MCF 10A (cell line): ENCODE data around the gene TIMM50. TPM values are rescaled to one million over a fixed set of nuclear protein-coding genes. Genes with fewer than 3 reads are reported as not detected.

Experiments
- BruUV-seq: library from RNA; stranded (reverse); fragments of 400-500 nt; replicated peaks from 2 replicates; lab custom pipeline; 2021; lab: Mats Ljungman, UMichigan
- CTCF ChIA-PET: fragments of 300-600 bp; sonication (Branson Sonifier 250); formaldehyde crosslinking; extraction: SDS; loops from one replicate; lab custom pipeline; 2021; ENCODE audit warnings: antibody characterized with exemption, inconsistent platforms; lab: Yijun Ruan, JAX
- POLR2A ChIA-PET: fragments of 300-600, 350-650 bp; sonication (Branson Sonifier 250); formaldehyde crosslinking; extraction: SDS; loops from one replicate; lab custom pipeline; 2020; ENCODE audit warnings: antibody characterized with exemption, inconsistent platforms; lab: Yijun Ruan, JAX
- DNase-seq: peaks from one replicate; pipeline ENCODE4 v3.0.0-alpha.2; 2018; ENCODE audit not compliant: unreplicated experiment
- H3K27ac Mint-ChIP-seq: one replicate; pipeline ENCODE4 v1.8.0; 2022; ENCODE audit warnings: mild to moderate bottlenecking, low read depth, mixed read lengths; ENCODE audit not compliant: unreplicated experiment
- H3K27me3 Mint-ChIP-seq: one replicate; pipeline ENCODE4 v1.8.0; 2022; ENCODE audit warnings: mixed read lengths; ENCODE audit not compliant: insufficient read depth, unreplicated experiment
- H3K36me3 Mint-ChIP-seq: one replicate; pipeline ENCODE4 v1.8.0; 2022; ENCODE audit warnings: mild to moderate bottlenecking, moderate library complexity, mixed read lengths; ENCODE audit not compliant: insufficient read depth, unreplicated experiment
- H3K4me1 Mint-ChIP-seq: one replicate; pipeline ENCODE4 v1.8.0; 2022; ENCODE audit warnings: mixed read lengths; ENCODE audit not compliant: insufficient read depth, unreplicated experiment
- H3K4me3 Mint-ChIP-seq: one replicate; pipeline ENCODE4 v1.8.0; 2022; ENCODE audit warnings: mild to moderate bottlenecking, moderate library complexity, mixed read lengths; ENCODE audit not compliant: unreplicated experiment
- H3K9me3 Mint-ChIP-seq: one replicate; pipeline ENCODE4 v1.8.0; 2022; ENCODE audit warnings: mixed read lengths; ENCODE audit not compliant: unreplicated experiment
- intact Hi-C: fragments of 100-400 bp; cut with micrococcal nuclease; formaldehyde crosslinking; loops from 2 replicates; pipeline ENCODE4 v1.14.1; 2022
- total RNA-seq: library from RNA; stranded (reverse); gene quantifications from 2 replicates; pipeline ENCODE4 v1.2.3, GENCODE V29; 2022
- TF ChIP-seq, protein P1 (sequence below): fragments of 200-600 bp; IDR thresholded peaks from one replicate; pipeline ENCODE4 v1.8.0; 2022; ENCODE audit warnings: antibody characterized with exemption, mild to moderate bottlenecking; ENCODE audit not compliant: unreplicated experiment

The TIMM50 gene
- total RNA-seq, 1 experiment from 2014 or later: 94.2 TPM

DNA sequence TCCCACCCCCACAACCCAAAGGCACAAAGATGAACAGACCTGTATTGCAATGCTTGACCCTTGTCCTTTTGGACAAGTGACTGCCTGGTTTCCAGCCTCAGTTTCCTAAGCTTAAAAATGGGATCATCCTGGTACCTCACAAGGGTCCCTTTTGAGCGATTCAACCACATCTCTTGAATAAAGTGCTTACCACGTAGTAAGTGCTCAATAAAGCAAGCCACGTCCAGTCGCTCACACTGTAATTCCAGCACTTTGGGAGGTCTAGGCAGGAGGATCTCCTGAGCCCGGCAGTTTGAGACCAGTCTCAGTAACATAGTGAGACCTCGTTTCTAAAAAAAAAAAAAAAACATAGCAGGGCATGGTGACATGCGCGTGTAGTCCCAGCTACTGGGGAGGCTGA lies 19.3 kb downstream of the TIMM50 start:
- H3K9me3 Mint-ChIP-seq: no peaks in the 10 kb centered on the region
- CTCF ChIA-PET: interaction anchor here (2.8 kb wide), 1 partner anchor 60 kb away, joined by 11 read pairs; no protein-coding TSS in a partner anchor

DNA sequence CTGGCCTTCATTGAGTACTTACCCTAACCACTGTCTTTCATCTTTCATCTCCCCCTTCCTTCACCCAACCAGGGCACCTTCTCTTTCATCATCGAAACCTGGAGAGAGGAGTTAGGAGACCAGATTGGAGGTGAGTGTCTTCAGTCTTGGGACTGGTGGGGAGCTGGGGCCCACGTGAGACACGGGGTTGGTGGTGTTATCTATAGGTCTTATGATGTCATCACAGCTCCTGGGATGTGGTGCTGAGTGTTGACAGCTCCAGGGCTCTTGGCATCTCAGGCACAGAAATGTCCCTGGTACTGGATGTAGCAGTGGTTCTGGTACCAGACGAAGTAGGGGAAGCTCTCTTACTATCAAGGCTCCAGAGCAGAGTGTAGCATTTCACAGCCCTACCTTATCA lies 19.9 kb downstream of the TIMM50 start:
- ChIA-PET CTCF (interaction anchor here (1.0 to 2.8 kb wide), 3 partner anchors 33 to 60 kb away, joined by 3 to 11 read pairs (median 3); no protein-coding TSS in a partner anchor), POLR2A (no interaction called here)
- peaks cover 7% of the 10 kb centered on the region for H3K4me1 Mint-ChIP-seq
- TF ChIP-seq, protein P1, sequence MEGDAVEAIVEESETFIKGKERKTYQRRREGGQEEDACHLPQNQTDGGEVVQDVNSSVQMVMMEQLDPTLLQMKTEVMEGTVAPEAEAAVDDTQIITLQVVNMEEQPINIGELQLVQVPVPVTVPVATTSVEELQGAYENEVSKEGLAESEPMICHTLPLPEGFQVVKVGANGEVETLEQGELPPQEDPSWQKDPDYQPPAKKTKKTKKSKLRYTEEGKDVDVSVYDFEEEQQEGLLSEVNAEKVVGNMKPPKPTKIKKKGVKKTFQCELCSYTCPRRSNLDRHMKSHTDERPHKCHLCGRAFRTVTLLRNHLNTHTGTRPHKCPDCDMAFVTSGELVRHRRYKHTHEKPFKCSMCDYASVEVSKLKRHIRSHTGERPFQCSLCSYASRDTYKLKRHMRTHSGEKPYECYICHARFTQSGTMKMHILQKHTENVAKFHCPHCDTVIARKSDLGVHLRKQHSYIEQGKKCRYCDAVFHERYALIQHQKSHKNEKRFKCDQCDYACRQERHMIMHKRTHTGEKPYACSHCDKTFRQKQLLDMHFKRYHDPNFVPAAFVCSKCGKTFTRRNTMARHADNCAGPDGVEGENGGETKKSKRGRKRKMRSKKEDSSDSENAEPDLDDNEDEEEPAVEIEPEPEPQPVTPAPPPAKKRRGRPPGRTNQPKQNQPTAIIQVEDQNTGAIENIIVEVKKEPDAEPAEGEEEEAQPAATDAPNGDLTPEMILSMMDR: no peak
- no peaks in the 10 kb centered on the region for H3K36me3 Mint-ChIP-seq
- intact Hi-C loops: no loop called here
- no peak overlapping the region for H3K4me3 Mint-ChIP-seq
- BruUV-seq: no TSS peak
- H3K27ac Mint-ChIP-seq: no peak overlapping the region
- no peak for DNase-seq
- H3K9me3 Mint-ChIP-seq: no peaks in the 10 kb centered on the region
- peaks cover 38% of the 10 kb centered on the region for H3K27me3 Mint-ChIP-seq

More for the DNA sequence above, 19.3 kb downstream of the TIMM50 start:
- H3K36me3 Mint-ChIP-seq: no peaks in the 10 kb centered on the region
- no peak overlapping the region for H3K27ac Mint-ChIP-seq
- intact Hi-C loops: no loop called here
- H3K4me1 Mint-ChIP-seq: peaks cover 7% of the 10 kb centered on the region
- no TSS peak for BruUV-seq
- H3K27me3 Mint-ChIP-seq: peaks cover 33% of the 10 kb centered on the region
- TF ChIP-seq, protein P1: no peak
- no peak overlapping the region for H3K4me3 Mint-ChIP-seq
- POLR2A ChIA-PET: interaction anchor here (1.1 kb wide), 1 partner anchor 55 kb away, joined by 3 read pairs; the partner anchor contains the start of gene SUPT5H
- no peak for DNase-seq

DNA sequence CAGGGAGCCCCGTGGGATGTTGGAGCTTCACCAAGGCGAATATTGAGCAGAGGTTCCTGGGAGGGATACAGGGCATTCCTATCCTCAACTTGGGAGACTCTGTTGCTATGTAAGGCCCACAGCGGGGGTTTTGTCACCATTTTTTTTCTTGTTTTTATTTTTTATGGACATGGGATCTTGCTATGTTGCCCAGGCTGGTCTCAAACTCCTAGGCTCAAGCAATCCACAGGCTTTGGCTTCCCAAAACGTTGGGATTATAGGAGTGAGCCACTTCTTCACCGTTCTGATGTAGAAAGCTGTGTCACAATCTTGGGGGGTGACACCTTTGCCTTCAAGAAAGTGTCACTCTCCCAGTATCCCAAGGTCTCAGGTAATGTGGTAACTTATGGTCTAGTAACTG lies 20.7 kb downstream of the TIMM50 start:
- peaks cover 7% of the 10 kb centered on the region for H3K4me1 Mint-ChIP-seq
- H3K4me3 Mint-ChIP-seq: no peak overlapping the region
- peaks cover 45% of the 10 kb centered on the region for H3K27me3 Mint-ChIP-seq
- intact Hi-C loops: no loop called here
- BruUV-seq: no TSS peak
- no peak overlapping the region for H3K27ac Mint-ChIP-seq
- no peaks in the 10 kb centered on the region for H3K36me3 Mint-ChIP-seq
- DNase-seq: no peak
- no peaks in the 10 kb centered on the region for H3K9me3 Mint-ChIP-seq
- TF ChIP-seq, protein P1: no peak
- ChIA-PET POLR2A (interaction anchor here (0.7 kb wide), 1 partner anchor 1215 kb away, joined by 3 read pairs; the partner anchor contains the start of genes COQ8B and ITPKC), CTCF (interaction anchor here (1.0 to 2.8 kb wide), 3 partner anchors 33 to 61 kb away, joined by 3 to 11 read pairs (median 3); no protein-coding TSS in a partner anchor)

DNA sequence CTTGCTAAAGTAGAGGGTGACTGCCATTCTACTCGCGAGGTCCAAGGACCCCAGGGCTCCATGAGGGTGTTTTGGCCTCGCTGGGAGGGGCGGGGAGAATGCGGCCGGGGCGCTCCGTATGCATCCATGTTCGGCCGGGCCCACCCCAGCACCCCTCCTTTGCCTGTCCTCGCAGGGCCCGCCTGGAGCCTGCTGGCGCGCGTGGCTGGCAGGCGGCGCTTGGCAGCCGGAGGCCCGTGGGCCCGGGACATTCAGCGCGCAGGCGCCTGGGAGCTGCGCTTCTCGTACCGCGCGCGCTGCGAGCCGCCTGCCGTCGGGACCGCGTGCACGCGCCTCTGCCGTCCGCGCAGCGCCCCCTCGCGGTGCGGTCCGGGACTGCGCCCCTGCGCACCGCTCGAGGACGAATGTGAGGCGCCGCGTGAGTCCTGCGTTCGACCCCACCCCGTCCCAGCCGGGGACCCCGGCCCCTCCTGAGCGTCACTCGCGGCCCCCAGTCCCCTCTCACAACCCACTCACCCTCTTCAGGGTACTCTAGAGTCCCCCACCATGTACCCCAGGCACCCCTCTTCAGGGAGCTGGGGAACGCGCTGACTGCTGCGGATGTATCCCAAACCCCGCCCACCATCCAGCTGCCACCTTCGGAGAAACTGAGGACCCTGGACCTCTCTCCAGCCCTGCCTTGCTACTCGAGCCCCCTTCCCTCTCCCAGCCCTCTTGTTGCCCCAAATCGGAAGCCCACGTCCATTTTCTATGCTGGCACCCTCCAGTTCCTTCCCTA lies 22.2 kb downstream of the TIMM50 start:
- Mint-ChIP-seq H3K27ac (no peak overlapping the region), H3K36me3 (no peaks in the 10 kb centered on the region), H3K9me3 (no peaks in the 10 kb centered on the region), H3K4me1 (peaks cover 7% of the 10 kb centered on the region), H3K27me3 (peaks cover 56% of the 10 kb centered on the region), H3K4me3 (no peak overlapping the region)
- ChIA-PET CTCF (interaction anchor here (0.5 to 1.1 kb wide), 10 partner anchors 8 to 64 kb away, joined by 3 to 6 read pairs (median 3); partner anchors contain the start of gene EID2B), POLR2A (interaction anchor here (0.9 kb wide), 1 partner anchor 62 kb away, joined by 4 read pairs; no protein-coding TSS in a partner anchor)
- TF ChIP-seq, protein P1: peak; percentile 77
- peak; percentile 69 for DNase-seq
- intact Hi-C loops: no loop called here
- no TSS peak for BruUV-seq
